Loucy (cell line): ENCODE results near the gene CCRL2.

ENCODE experiments used
- EZH2phosphoT487 ChIP-seq: fragments of 200-600 bp; IDR thresholded peaks from 2 replicates; pipeline ENCODE4 v1.6.1; 2018; ENCODE audit warnings: antibody characterized with exemption, mild to moderate bottlenecking, moderate library complexity, borderline replicate concordance
- TF ChIP-seq, protein P1 (sequence below): fragments of 200-600 bp; sonication (generic); conservative IDR thresholded peaks from 2 replicates; pipeline ENCODE4 v1.5.1; 2014; ENCODE audit warnings: mild to moderate bottlenecking, antibody characterized with exemption, low read length

GRCh38 chr3:46360907-46361306, 46.2 kb upstream of the CCRL2 start:
- TF ChIP-seq, protein P1, sequence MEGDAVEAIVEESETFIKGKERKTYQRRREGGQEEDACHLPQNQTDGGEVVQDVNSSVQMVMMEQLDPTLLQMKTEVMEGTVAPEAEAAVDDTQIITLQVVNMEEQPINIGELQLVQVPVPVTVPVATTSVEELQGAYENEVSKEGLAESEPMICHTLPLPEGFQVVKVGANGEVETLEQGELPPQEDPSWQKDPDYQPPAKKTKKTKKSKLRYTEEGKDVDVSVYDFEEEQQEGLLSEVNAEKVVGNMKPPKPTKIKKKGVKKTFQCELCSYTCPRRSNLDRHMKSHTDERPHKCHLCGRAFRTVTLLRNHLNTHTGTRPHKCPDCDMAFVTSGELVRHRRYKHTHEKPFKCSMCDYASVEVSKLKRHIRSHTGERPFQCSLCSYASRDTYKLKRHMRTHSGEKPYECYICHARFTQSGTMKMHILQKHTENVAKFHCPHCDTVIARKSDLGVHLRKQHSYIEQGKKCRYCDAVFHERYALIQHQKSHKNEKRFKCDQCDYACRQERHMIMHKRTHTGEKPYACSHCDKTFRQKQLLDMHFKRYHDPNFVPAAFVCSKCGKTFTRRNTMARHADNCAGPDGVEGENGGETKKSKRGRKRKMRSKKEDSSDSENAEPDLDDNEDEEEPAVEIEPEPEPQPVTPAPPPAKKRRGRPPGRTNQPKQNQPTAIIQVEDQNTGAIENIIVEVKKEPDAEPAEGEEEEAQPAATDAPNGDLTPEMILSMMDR, result peak; percentile 32; the same call in 1 of the 2 replicates
- no peak for TF ChIP-seq EZH2phosphoT487
